ENCODE measurements around the gene CPNE5. TPM values are rescaled to one million over a fixed set of nuclear protein-coding genes. Genes with fewer than 3 reads are reported as not detected.

CPNE5 gene
- total and polyA plus RNA-seq, 2 of the 4 experiments (the other 2 are of a cell fraction), result 0.07 TPM; not detected in 1

- H2AFZ ChIP-seq (replicated peaks; ENCODE audit: low read length, poor library complexity), result no peak overlapping the region
- H3K23ac ChIP-seq (ENCODE audit: low read depth, low read length), result no peak overlapping the region
- no TSS peak for BruUV-seq (replicated peaks)
- no peak overlapping the region for H3K9ac ChIP-seq (ENCODE audit: low read depth, low read length)
- H4K91ac ChIP-seq (ENCODE audit: insufficient read depth, low read depth, low read length), result no peak overlapping the region
- no peak overlapping the region for H2BK15ac ChIP-seq (ENCODE audit: low read depth, low read length)
- H3K79me1 ChIP-seq (ENCODE audit: low read depth in 1 of 2, low read length in 2 of 2), result no peaks in the 10 kb centered on the region
- peaks cover 47% of the 10 kb centered on the region for H3K27me3 ChIP-seq (ENCODE audit: control insufficient read depth, insufficient read depth, low read length)
- in situ Hi-C loops (cut with MboI; ENCODE audit: low sequenced_read_pairs), result no loop called here
- ChIA-PET CTCF (no interaction called here), POLR2A (ENCODE audit: unreplicated experiment) (no interaction called here)
- H3K27ac ChIP-seq (ENCODE audit: insufficient read depth, low read length), result no peak overlapping the region
- H3K36me3 ChIP-seq (ENCODE audit: control insufficient read depth, insufficient read depth, low read length), result no peaks in the 10 kb centered on the region
- dilution Hi-C loops (cut with HindIII; ENCODE audit: low sequenced_read_pairs, unreplicated experiment), result no loop called here
- H2BK5ac ChIP-seq (ENCODE audit: low read depth, low read length, poor library complexity, severe bottlenecking), result no peak overlapping the region
- no peak for ATAC-seq (ENCODE audit: low read depth)
- no peaks in the 10 kb centered on the region for H4K20me1 ChIP-seq (ENCODE audit: insufficient read depth, low read length)
- H2AK5ac ChIP-seq (ENCODE audit: low read depth, low read length), result no peak overlapping the region
- no peak overlapping the region for H2AK9ac ChIP-seq (replicated peaks; ENCODE audit: low read depth, low read length, poor library complexity)
- no peak overlapping the region for H4K8ac ChIP-seq (ENCODE audit: low read depth in 2 of 2, low read length in 2 of 2)
- peaks cover 2% of the 10 kb centered on the region for H3K9me1 ChIP-seq (ENCODE audit: insufficient read depth, low read length)
- H3K56ac ChIP-seq (ENCODE audit: extremely low read depth, insufficient read depth, low read length), result no peak overlapping the region
- H3K18ac ChIP-seq (ENCODE audit: low read depth, low read length), result no peak overlapping the region
- H3K4ac ChIP-seq (ENCODE audit: low read depth, low read length), result no peak overlapping the region
- H3K4me1 ChIP-seq (ENCODE audit: control insufficient read depth, insufficient read depth, low read length), result no peaks in the 10 kb centered on the region
- no peak for DNase-seq
- no peak overlapping the region for H2BK20ac ChIP-seq (ENCODE audit: low read depth, low read length)
- no peak overlapping the region for H2BK120ac ChIP-seq (ENCODE audit: low read depth, low read length)
- no CpG with 5 or more reads among the region's 5 CpGs for WGBS, 2 experiments (ENCODE audit: extremely low coverage in 2 of 2, insufficient read length in 1 of 2)
- no peak overlapping the region for H3K14ac ChIP-seq (replicated peaks; ENCODE audit: low read depth, low read length)
- no peak overlapping the region for H3K4me3 ChIP-seq (ENCODE audit: insufficient read depth, low read depth, low read length)
- TF ChIP-seq FOS (IDR thresholded peaks at IDR 0.05; ENCODE audit: low read depth, low read length), result no peak
- TF ChIP-seq MXI1 (IDR thresholded peaks at IDR 0.05; ENCODE audit: borderline replicate concordance, low read depth, low read length), result no peak
- no peak for TF ChIP-seq MAFK (IDR thresholded peaks at IDR 0.05; ENCODE audit: low read depth, low read length)
- no peak for TF ChIP-seq RCOR1 (IDR thresholded peaks at IDR 0.05; ENCODE audit: insufficient replicate concordance, low read length)
- no peak for TF ChIP-seq BHLHE40 (IDR thresholded peaks at IDR 0.05; ENCODE audit: low read depth, low read length)
- TF ChIP-seq SMC3 (IDR thresholded peaks at IDR 0.05; ENCODE audit: low read depth, low read length), result no peak
- TF ChIP-seq CEBPB (IDR thresholded peaks at IDR 0.05; ENCODE audit: low read depth, low read length), result no peak
- no peak for TF ChIP-seq NFE2L2 (IDR thresholded peaks at IDR 0.05; ENCODE audit: low read depth, low read length)
- TF ChIP-seq USF2 (IDR thresholded peaks at IDR 0.05; ENCODE audit: low read depth, low read length), result no peak
- TF ChIP-seq CHD1 (IDR thresholded peaks at IDR 0.05; ENCODE audit: low read depth, low read length), result no peak
- TF ChIP-seq MAZ (IDR thresholded peaks at IDR 0.05; ENCODE audit: borderline replicate concordance, low read depth, low read length), result no peak
- no peaks in the 10 kb centered on the region for H3K9me3 ChIP-seq (ENCODE audit: control insufficient read depth, insufficient read depth, low read length)
- intact Hi-C loops (cut with micrococcal nuclease), result no loop called here
- no peak overlapping the region for H3K4me2 ChIP-seq (ENCODE audit: low read depth, low read length)
- H4K5ac ChIP-seq (ENCODE audit: low read depth, low read length), result no peak overlapping the region
These were observed 60.0 kb downstream of the CPNE5 start for GRCh38 chr6:36779227-36779626.
